H9 (cell line): ENCODE measurements around the gene PMEL. TPM values are rescaled to one million over a fixed set of nuclear protein-coding genes. Genes with fewer than 3 reads are reported as not detected.

Experiments used
- DNase-seq: peaks from one replicate; pipeline ENCODE4 v3.0.0-alpha.2; 2017
- H2AFZ ChIP-seq: one replicate; pipeline ENCODE4 v1.6.1; 2013; ENCODE audit warnings: mild to moderate bottlenecking, low read length, control low read depth, moderate library complexity
- H2AK5ac ChIP-seq: 2 replicates; pipeline ENCODE4 v1.6.1; 2013; ENCODE audit warnings: low read length, control low read depth, mixed read lengths; ENCODE audit not compliant: insufficient read length
- H2BK120ac ChIP-seq: one replicate; pipeline ENCODE4 v1.6.1; 2013; ENCODE audit warnings: low read depth, mild to moderate bottlenecking, low read length, control low read depth, inconsistent platforms; ENCODE audit not compliant: poor library complexity, severe bottlenecking
- H2BK12ac ChIP-seq: 2 replicates; pipeline ENCODE4 v1.6.1; 2013; ENCODE audit warnings: low read length, control low read depth, mixed read lengths, low read depth; ENCODE audit not compliant: insufficient read length
- H2BK15ac ChIP-seq: 2 replicates; pipeline ENCODE4 v1.6.1; 2013; ENCODE audit warnings: low read depth, low read length, control low read depth
- H2BK20ac ChIP-seq: one replicate; pipeline ENCODE4 v1.6.1; 2013; ENCODE audit warnings: low read depth, mild to moderate bottlenecking, low read length, control low read depth, inconsistent platforms; ENCODE audit not compliant: poor library complexity, severe bottlenecking
- H2BK5ac ChIP-seq: 2 replicates; pipeline ENCODE4 v1.6.1; 2013; ENCODE audit warnings: low read length, control low read depth, mixed read lengths; ENCODE audit not compliant: insufficient read length
- H3K14ac ChIP-seq: 2 replicates; pipeline ENCODE4 v1.6.1; 2013; ENCODE audit warnings: low read length, control low read depth; ENCODE audit not compliant: insufficient read depth
- H3K18ac ChIP-seq: 2 replicates; pipeline ENCODE4 v1.6.1; 2013; ENCODE audit warnings: low read depth, mild to moderate bottlenecking, mixed read lengths, low read length, control low read depth; ENCODE audit not compliant: insufficient read length
- H3K23ac ChIP-seq: 2 replicates; pipeline ENCODE4 v1.6.1; 2013; ENCODE audit warnings: low read length, control low read depth, mixed read lengths, low read depth; ENCODE audit not compliant: insufficient read length
- H3K23me2 ChIP-seq: 2 replicates; pipeline ENCODE4 v1.6.1; 2013; ENCODE audit warnings: low read depth, mild to moderate bottlenecking, mixed read lengths, low read length, control low read depth; ENCODE audit not compliant: insufficient read length, poor library complexity, severe bottlenecking
- H3K27ac ChIP-seq: 2 replicates; pipeline ENCODE4 v1.5.1; 2013; ENCODE audit warnings: low read length, control low read depth, mixed read lengths, low read depth; ENCODE audit not compliant: insufficient read length
- H3K27me3 ChIP-seq: 2 replicates; pipeline ENCODE4 v1.6.1; 2013; ENCODE audit warnings: low read length, control low read depth, inconsistent platforms; ENCODE audit not compliant: insufficient read depth
- H3K4ac ChIP-seq: 2 replicates; pipeline ENCODE4 v1.6.1; 2013; ENCODE audit warnings: low read depth, mild to moderate bottlenecking, control low read depth, inconsistent platforms, low read length, moderate library complexity
- H3K4me1 ChIP-seq: 2 replicates; pipeline ENCODE4 v1.6.1; 2013; ENCODE audit warnings: low read length, control low read depth, inconsistent platforms; ENCODE audit not compliant: insufficient read depth
- H3K4me2 ChIP-seq: 2 replicates; pipeline ENCODE4 v1.6.1; 2013; ENCODE audit warnings: low read length, control low read depth, mixed read lengths; ENCODE audit not compliant: insufficient read length, insufficient read depth
- H3K56ac ChIP-seq: 2 replicates; pipeline ENCODE4 v1.6.1; 2013; ENCODE audit warnings: low read depth, mild to moderate bottlenecking, mixed read lengths, low read length, control low read depth; ENCODE audit not compliant: insufficient read length
- H3K79me1 ChIP-seq: 2 replicates; pipeline ENCODE4 v1.6.1; 2013; ENCODE audit warnings: low read depth, mild to moderate bottlenecking, moderate library complexity, low read length, control low read depth, inconsistent platforms; ENCODE audit not compliant: insufficient read depth, poor library complexity, severe bottlenecking
- H3K79me2 ChIP-seq: 2 replicates; pipeline ENCODE4 v1.6.1; 2013; ENCODE audit warnings: low read length, control low read depth, inconsistent platforms; ENCODE audit not compliant: insufficient read depth
- H3K9ac ChIP-seq: 2 replicates; pipeline ENCODE4 v1.6.1; 2013; ENCODE audit warnings: low read length, control low read depth, mixed read lengths; ENCODE audit not compliant: insufficient read length; ENCODE audit errors: extremely low read depth
- H3K9me3 ChIP-seq: one replicate; pipeline ENCODE4 v1.6.1; 2013; ENCODE audit warnings: low read depth, low read length, inconsistent platforms; ENCODE audit not compliant: control insufficient read depth
- H3T11ph ChIP-seq: one replicate; pipeline ENCODE4 v1.6.1; 2013; ENCODE audit warnings: mild to moderate bottlenecking, low read length, control low read depth, inconsistent platforms
- H4K20me1 ChIP-seq: one replicate; pipeline ENCODE4 v1.6.1; 2013; ENCODE audit not compliant: control insufficient read depth, insufficient read length, insufficient read depth
- H4K5ac ChIP-seq: 2 replicates; pipeline ENCODE4 v1.6.1; 2013; ENCODE audit warnings: low read depth, mild to moderate bottlenecking, mixed read lengths, low read length, control low read depth; ENCODE audit not compliant: insufficient read length
- H4K8ac ChIP-seq: replicated peaks from 2 replicates; pipeline ENCODE4 v1.6.1; 2013; ENCODE audit warnings: low read length, control low read depth, mixed read lengths, low read depth; ENCODE audit not compliant: insufficient read length
- H4K91ac ChIP-seq: 2 replicates; pipeline ENCODE4 v1.6.1; 2013; ENCODE audit warnings: low read depth, mild to moderate bottlenecking, moderate library complexity, mixed read lengths, low read length, control low read depth; ENCODE audit not compliant: insufficient read length
- H3K27ac Mint-ChIP-seq, 3 experiments: 2 replicates in 2 of 3; 3 replicates in 1 of 3; pipeline ENCODE4 v1.8.0; 2020 to 2021; ENCODE audit warnings: mixed read lengths in 3 of 3, mild to moderate bottlenecking in 1 of 3, moderate library complexity in 1 of 3
- H3K27me3 Mint-ChIP-seq: 2 replicates; pipeline ENCODE4 v1.8.0; 2021; ENCODE audit warnings: low read depth, mild to moderate bottlenecking, moderate library complexity, mixed read lengths
- H3K36me3 Mint-ChIP-seq, 3 experiments: 2 replicates in 2 of 3; 3 replicates in 1 of 3; pipeline ENCODE4 v1.8.0; 2020 to 2021; ENCODE audit warnings: low read depth in 3 of 3, mixed read lengths in 3 of 3; ENCODE audit not compliant: insufficient read depth in 1 of 3
- H3K4me1 Mint-ChIP-seq, 2 experiments: 2 replicates each; pipeline ENCODE4 v1.8.0; 2020; ENCODE audit warnings: mixed read lengths in 2 of 2
- H3K4me3 Mint-ChIP-seq, 2 experiments: 2 replicates in 1 of 2; 3 replicates in 1 of 2; pipeline ENCODE4 v1.8.0; 2020 to 2021; ENCODE audit warnings: mild to moderate bottlenecking in 2 of 2, mixed read lengths in 2 of 2, moderate library complexity in 1 of 2
- H3K9me3 Mint-ChIP-seq, 2 experiments: 2 replicates in 1 of 2; 3 replicates in 1 of 2; pipeline ENCODE4 v1.8.0; 2020; ENCODE audit warnings: mild to moderate bottlenecking in 2 of 2, mixed read lengths in 2 of 2, moderate library complexity in 1 of 2
- WGBS: extraction: QIAGEN DNeasy Blood & Tissue Kit; methylation state at CpG from one replicate; pipeline ENCODE4 v1.1.7; 2013; ENCODE audit warnings: missing lambda C conversion rate, low lambda C conversion rate, mixed read lengths; ENCODE audit not compliant: insufficient read length; ENCODE audit errors: extremely low coverage; 5-methylcytosine and 5-hydroxymethylcytosine counted together
- total RNA-seq: library from RNA; stranded (reverse); gene quantifications from 2 replicates; pipeline ENCODE4 v1.2.1, GENCODE V29; 2021
- TF ChIP-seq, protein P1 (sequence below): fragments of 200-600 bp; sonication (generic); conservative IDR thresholded peaks from 3 replicates; pipeline ENCODE4 v1.8.0; 2021; ENCODE audit warnings: antibody characterized with exemption, mild to moderate bottlenecking

PMEL gene
- total RNA-seq, 1 experiment from 2014 or later: 72.6 TPM

- H2BK120ac ChIP-seq: no peak overlapping the region
- no peak overlapping the region for H3K14ac ChIP-seq
- no peak overlapping the region for H4K8ac ChIP-seq
- no peaks in the 10 kb centered on the region for H3K27me3 ChIP-seq
- no peak overlapping the region for H2AFZ ChIP-seq
- H3K4me1 ChIP-seq: no peaks in the 10 kb centered on the region; the same call in 1 of the 2 replicates
- H3K9ac ChIP-seq: peak overlapping the region; percentile 11
- H2AK5ac ChIP-seq: no peak overlapping the region
- peaks cover 6% of the 10 kb centered on the region for H3K23me2 ChIP-seq
- no peak overlapping the region for H3K18ac ChIP-seq
- H3K4me3 Mint-ChIP-seq: no peak overlapping the region
- no peak overlapping the region for H3K23ac ChIP-seq
- peaks cover 11 to 51% (median 48%) of the 10 kb centered on the region in 3 experiments; a peak in 6 of 7 replicates for H3K36me3 Mint-ChIP-seq
- peak overlapping the region; percentile 5 for H3K27ac ChIP-seq
- TF ChIP-seq, protein P1, sequence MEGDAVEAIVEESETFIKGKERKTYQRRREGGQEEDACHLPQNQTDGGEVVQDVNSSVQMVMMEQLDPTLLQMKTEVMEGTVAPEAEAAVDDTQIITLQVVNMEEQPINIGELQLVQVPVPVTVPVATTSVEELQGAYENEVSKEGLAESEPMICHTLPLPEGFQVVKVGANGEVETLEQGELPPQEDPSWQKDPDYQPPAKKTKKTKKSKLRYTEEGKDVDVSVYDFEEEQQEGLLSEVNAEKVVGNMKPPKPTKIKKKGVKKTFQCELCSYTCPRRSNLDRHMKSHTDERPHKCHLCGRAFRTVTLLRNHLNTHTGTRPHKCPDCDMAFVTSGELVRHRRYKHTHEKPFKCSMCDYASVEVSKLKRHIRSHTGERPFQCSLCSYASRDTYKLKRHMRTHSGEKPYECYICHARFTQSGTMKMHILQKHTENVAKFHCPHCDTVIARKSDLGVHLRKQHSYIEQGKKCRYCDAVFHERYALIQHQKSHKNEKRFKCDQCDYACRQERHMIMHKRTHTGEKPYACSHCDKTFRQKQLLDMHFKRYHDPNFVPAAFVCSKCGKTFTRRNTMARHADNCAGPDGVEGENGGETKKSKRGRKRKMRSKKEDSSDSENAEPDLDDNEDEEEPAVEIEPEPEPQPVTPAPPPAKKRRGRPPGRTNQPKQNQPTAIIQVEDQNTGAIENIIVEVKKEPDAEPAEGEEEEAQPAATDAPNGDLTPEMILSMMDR: no peak
- no peak overlapping the region for H2BK20ac ChIP-seq
- no peak overlapping the region for H2BK5ac ChIP-seq
- no peak overlapping the region for H3K56ac ChIP-seq
- no peak overlapping the region for H4K91ac ChIP-seq
- no peak overlapping the region for H3K4ac ChIP-seq
- DNase-seq: no peak
- WGBS: 100% methylated on average over 1 of the region's 18 CpGs
- no peaks in the 10 kb centered on the region for H4K20me1 ChIP-seq
- no peak overlapping the region for H2BK12ac ChIP-seq
- H3K27me3 Mint-ChIP-seq: no peaks in the 10 kb centered on the region
- peaks cover 3% of the 10 kb centered on the region for H3K79me1 ChIP-seq
- no peak overlapping the region for H3K27ac Mint-ChIP-seq
- peaks cover 7 to 10% of the 10 kb centered on the region in 2 experiments for H3K4me1 Mint-ChIP-seq
- no peak overlapping the region for H3T11ph ChIP-seq
- no peak overlapping the region for H4K5ac ChIP-seq
- H3K9me3 ChIP-seq: no peaks in the 10 kb centered on the region
- H3K9me3 Mint-ChIP-seq: no peaks in the 10 kb centered on the region
- peak overlapping the region; percentile 57 for H3K4me2 ChIP-seq
- H2BK15ac ChIP-seq: no peak overlapping the region
- H3K79me2 ChIP-seq: peaks cover 14% of the 10 kb centered on the region; the same call in 1 of the 2 replicates
Observed at GRCh38 chr12:55972911-55973598, 7.2 kb upstream of the PMEL start.
